Thoracic aorta (tissue), 2 donors: ENCODE measurements around the gene IL36G. TPM values are rescaled to one million over a fixed set of nuclear protein-coding genes. Genes with fewer than 3 reads are reported as not detected.

Source experiments
- ATAC-seq: fragments of 150-250 bp; one replicate; pipeline ENCODE4 v1.8.0; 2017; ENCODE audit warnings: low read depth; ENCODE audit not compliant: insufficient number of reproducible peaks, low FRiP score
- DNase-seq: peaks from one replicate; pipeline ENCODE4 v3.0.0-alpha.2; 2020; ENCODE audit warnings: low spot score
- H3K27ac ChIP-seq, 2 donors: fragments of 200-600 bp; sonication (generic); 1 replicate in 1 of 2; 2 replicates in 1 of 2; pipeline ENCODE4 v1.5.1; 2016; ENCODE audit warnings: mild to moderate bottlenecking in 2 of 2, moderate library complexity in 2 of 2
- H3K27me3 ChIP-seq: fragments of 200-600 bp; sonication (generic); replicated peaks from 2 replicates; pipeline ENCODE4 v1.6.0; 2016; ENCODE audit warnings: mild to moderate bottlenecking; ENCODE audit not compliant: insufficient read depth
- H3K36me3 ChIP-seq: fragments of 200-600 bp; sonication (generic); one replicate; pipeline ENCODE4 v1.5.1; 2016
- H3K4me1 ChIP-seq, 2 donors: fragments of 200-600 bp; sonication (generic); 1 replicate in 1 of 2; 2 replicates in 1 of 2; pipeline versions ENCODE4 v1.5.1 to v1.6.0; 2016; ENCODE audit warnings: low read depth in 2 of 2, mild to moderate bottlenecking in 1 of 2; ENCODE audit not compliant: control insufficient read depth in 1 of 2
- H3K4me3 ChIP-seq: fragments of 200-600 bp; sonication (generic); 2 replicates; pipeline ENCODE4 v1.5.1; 2016; ENCODE audit warnings: mild to moderate bottlenecking
- H3K9me3 ChIP-seq: fragments of 200-600 bp; sonication (generic); 2 replicates; pipeline ENCODE4 v1.5.1; 2016
- total RNA-seq, 2 donors: library from RNA; depleted of rRNA; stranded (reverse); fragments of >200 nt; gene quantifications; one replicate each; pipeline versions ENCODE4 v1.1.0 to v1.2.3, GENCODE V29; 2016
- TF ChIP-seq, protein P1 (sequence below): fragments of 200-600 bp; sonication (generic); IDR thresholded peaks from one replicate; pipeline ENCODE4 v1.5.1; 2019; ENCODE audit warnings: antibody characterized with exemption

Gene IL36G
- total RNA-seq, 2 donors from 2014 or later = not detected

DNA sequence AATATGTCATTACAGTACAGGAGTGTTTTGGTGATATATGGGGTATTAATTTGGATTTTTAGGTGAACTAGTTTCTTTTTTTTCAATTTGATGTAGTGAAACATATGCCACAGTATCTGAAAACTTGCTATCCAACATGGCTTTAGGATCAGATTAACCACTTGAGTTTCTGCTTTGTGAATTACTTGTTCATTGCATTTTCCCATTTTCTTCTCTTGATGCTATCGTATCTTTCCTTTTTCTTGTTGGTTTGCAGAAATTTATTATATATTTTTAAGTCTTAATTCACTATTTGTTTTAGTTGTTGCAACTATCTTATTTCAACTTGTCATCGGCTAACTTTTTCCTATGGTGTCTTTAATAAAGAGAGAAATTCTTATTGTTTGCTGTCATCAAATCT is 36.3 kb downstream of the IL36G start:
- Histone ChIP-seq H3K27me3 (no peaks in the 10 kb centered on the region), H3K9me3 (no peaks in the 10 kb centered on the region), H3K36me3 (no peaks in the 10 kb centered on the region), H3K4me3 (no peak overlapping the region), H3K4me1 (no peaks in the 10 kb centered on the region), H3K27ac (no peak overlapping the region)
- DNase-seq (no peak), ATAC-seq (no peak)
- TF ChIP-seq, protein P1, sequence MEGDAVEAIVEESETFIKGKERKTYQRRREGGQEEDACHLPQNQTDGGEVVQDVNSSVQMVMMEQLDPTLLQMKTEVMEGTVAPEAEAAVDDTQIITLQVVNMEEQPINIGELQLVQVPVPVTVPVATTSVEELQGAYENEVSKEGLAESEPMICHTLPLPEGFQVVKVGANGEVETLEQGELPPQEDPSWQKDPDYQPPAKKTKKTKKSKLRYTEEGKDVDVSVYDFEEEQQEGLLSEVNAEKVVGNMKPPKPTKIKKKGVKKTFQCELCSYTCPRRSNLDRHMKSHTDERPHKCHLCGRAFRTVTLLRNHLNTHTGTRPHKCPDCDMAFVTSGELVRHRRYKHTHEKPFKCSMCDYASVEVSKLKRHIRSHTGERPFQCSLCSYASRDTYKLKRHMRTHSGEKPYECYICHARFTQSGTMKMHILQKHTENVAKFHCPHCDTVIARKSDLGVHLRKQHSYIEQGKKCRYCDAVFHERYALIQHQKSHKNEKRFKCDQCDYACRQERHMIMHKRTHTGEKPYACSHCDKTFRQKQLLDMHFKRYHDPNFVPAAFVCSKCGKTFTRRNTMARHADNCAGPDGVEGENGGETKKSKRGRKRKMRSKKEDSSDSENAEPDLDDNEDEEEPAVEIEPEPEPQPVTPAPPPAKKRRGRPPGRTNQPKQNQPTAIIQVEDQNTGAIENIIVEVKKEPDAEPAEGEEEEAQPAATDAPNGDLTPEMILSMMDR = no peak

DNA sequence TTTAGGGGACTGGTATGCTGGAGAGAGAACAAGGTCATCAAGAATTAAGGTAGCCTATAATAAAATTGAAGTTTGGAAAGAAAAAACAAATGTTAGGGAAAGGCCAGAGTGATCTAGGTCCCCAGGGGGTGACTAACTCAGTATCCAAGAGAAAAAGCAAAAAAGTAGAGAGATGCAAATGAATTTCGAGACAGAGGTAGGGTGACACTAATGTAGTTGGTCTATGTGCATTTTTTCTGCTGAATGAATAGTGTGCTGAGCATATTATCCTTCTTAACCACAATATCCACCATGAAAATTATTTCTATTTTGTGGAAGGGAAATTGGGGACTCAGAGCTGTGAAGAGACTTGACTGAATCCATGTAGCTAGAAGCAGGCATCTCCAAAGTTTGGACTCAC is 37.2 kb downstream of the IL36G start:
- ATAC-seq = no peak
- no peak overlapping the region for H3K4me3 ChIP-seq
- no peaks in the 10 kb centered on the region for H3K36me3 ChIP-seq
- H3K4me1 ChIP-seq = no peaks in the 10 kb centered on the region
- no peaks in the 10 kb centered on the region for H3K9me3 ChIP-seq
- no peaks in the 10 kb centered on the region for H3K27me3 ChIP-seq
- TF ChIP-seq, protein P1 = no peak
- no peak overlapping the region for H3K27ac ChIP-seq
- no peak for DNase-seq

DNA sequence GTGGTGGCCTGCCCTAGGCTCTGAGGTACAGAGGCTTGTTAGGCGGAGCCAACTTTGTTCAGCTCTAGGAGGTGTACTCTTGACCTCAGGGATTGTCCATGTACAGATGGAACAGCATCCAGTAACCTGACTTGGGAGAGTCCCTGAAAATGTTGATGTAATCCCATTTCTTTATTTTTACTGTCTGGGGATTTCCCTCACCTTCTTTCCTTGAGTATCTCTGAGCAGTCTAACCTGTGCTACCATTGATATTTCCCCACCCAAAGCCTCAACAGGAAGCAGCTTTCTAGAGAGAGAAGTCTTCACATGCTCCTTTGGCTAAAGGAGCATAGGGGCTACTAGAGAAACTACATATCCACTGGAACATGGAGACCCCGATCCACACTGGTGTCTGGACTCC is 37.8 kb downstream of the IL36G start:
- Histone ChIP-seq H3K9me3 (no peaks in the 10 kb centered on the region), H3K27me3 (no peaks in the 10 kb centered on the region), H3K4me3 (no peak overlapping the region), H3K36me3 (no peaks in the 10 kb centered on the region), H3K27ac (no peak overlapping the region), H3K4me1 (no peaks in the 10 kb centered on the region)
- DNase-seq (no peak), ATAC-seq (no peak)
- TF ChIP-seq, protein P1 = no peak

DNA sequence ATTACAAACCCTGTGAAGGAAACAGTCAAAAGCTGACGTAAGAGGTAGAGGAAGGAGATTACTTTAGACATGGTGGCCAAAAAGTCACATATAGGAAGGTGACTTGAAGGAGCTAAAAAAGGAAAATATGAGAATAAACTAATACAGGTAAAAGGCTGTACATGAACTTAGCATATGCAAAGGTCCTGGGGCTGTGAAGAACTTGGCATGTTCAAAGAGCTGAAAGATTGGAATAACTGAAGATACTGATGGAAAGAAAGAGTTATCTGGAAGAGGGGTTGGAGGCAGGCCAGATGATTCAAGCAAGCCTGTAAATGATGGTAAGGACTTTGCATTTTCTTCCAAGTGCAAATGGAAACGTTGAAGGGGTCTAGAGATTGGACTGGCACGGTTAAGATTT is 40.7 kb downstream of the IL36G start:
- ATAC-seq = no peak
- H3K4me3 ChIP-seq = no peak overlapping the region
- DNase-seq = no peak
- H3K27me3 ChIP-seq = no peaks in the 10 kb centered on the region
- no peaks in the 10 kb centered on the region for H3K4me1 ChIP-seq
- no peaks in the 10 kb centered on the region for H3K9me3 ChIP-seq
- H3K27ac ChIP-seq = no peak overlapping the region
- no peaks in the 10 kb centered on the region for H3K36me3 ChIP-seq
- TF ChIP-seq, protein P1 = no peak

DNA sequence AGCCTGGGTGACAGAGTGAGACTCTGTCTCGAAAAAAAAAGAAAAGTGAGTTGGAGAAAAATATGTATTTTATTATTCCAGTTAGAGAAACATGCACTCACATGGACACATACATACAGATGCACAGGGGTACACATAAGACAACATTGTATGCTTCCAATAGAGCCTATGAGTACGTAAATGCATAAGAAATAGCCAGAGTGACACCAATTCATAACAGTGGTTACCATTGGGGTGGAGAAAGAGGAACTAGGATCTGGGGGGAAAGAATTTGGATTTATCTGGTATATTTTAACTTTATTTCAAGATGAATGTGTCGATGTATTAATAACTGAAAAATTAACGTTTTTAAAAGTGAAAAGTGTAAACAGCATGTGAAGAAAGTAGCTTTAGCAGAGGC is 43.5 kb downstream of the IL36G start:
- Histone ChIP-seq H3K27me3 (no peaks in the 10 kb centered on the region), H3K4me1 (no peaks in the 10 kb centered on the region), H3K27ac (no peak overlapping the region), H3K9me3 (no peaks in the 10 kb centered on the region), H3K4me3 (no peak overlapping the region), H3K36me3 (no peaks in the 10 kb centered on the region)
- DNase-seq (no peak), ATAC-seq (no peak)
- TF ChIP-seq, protein P1 = no peak
